Measurements from ENCODE around the gene PLCB4.
A peak's percentile ranks its signal among the peaks of the same experiment; 100 is the strongest.

The PLCB4 gene

GRCh38 chr20:9331707-9332435 is 263.0 kb downstream of the PLCB4 start:
- DNase-seq, result no peak

- peak; percentile 15 for DNase-seq
Measured at GRCh38 chr20:9332791-9333479, 264.0 kb downstream of the PLCB4 start.

DNA sequence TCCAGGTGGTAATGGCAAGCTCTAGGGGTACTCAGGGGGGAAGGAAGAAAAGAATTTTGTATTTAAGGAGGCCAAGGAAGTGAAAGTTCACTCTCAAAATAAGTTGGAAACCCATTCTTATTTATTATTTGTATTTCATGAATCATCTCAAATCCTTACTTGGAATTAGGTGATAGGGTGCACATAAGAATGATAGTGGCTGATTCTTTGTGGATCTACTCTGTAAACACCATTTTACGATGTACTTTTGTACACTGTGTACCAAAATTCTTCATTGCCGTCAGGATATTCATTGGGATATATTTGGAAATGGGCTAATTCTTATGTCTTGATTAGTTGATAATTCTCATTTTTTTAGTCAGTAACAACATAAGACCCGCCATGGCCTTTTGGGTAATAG is 266.0 kb downstream of the PLCB4 start:
- no peak for DNase-seq

DNA sequence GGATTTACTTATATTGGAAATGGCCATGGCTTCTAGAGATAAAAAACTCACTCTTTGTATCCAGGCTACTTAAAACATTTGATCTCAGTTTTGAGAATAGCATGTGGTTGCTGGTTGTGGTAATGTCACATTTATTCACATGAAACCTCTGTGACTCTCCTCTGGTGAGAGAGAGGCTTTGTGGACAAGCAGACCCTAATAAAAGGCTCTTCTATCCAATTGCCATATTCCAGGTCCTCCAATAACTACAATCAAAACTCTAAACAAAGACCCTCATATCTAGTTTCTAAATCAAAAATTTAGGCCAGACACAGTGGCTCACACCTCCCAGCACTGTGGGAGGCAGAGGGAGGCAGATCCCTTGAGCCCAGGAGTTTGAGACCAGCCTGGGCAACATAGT is 269.2 kb downstream of the PLCB4 start:
- DNase-seq, result no peak

- no peak for DNase-seq
Measured at GRCh38 chr20:9339708-9340107, 270.8 kb downstream of the PLCB4 start.

DNA sequence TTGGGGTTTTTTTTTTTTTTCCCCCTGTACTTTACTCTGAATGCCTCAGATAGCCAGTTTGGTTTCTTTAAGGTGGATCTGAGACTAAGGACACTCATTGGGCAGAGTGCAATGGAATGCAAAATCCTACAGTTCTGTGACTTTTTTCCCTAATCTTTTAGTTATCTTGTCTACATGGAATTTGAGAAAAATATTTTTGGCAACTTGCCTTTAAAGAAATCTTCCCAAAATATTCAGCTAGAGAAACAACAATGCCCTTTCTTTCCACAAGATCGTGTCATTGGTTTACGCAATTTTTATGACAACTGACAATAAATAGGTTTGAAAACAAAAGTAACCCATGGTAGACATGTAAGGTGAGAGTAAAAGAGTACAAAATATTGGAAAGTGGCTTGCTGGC is 273.8 kb downstream of the PLCB4 start:
- no peak for DNase-seq

GRCh38 chr20:9344083-9344920 is 275.4 kb downstream of the PLCB4 start:
- no peak for DNase-seq

- DNase-seq, result no peak
Measured at GRCh38 chr20:9348316-9348715, 279.4 kb downstream of the PLCB4 start.

GRCh38 chr20:9348747-9349146 is 279.9 kb downstream of the PLCB4 start:
- DNase-seq, result no peak

- peak; percentile 15 for DNase-seq
Measured at GRCh38 chr20:9349249-9349648, 280.4 kb downstream of the PLCB4 start.

DNA sequence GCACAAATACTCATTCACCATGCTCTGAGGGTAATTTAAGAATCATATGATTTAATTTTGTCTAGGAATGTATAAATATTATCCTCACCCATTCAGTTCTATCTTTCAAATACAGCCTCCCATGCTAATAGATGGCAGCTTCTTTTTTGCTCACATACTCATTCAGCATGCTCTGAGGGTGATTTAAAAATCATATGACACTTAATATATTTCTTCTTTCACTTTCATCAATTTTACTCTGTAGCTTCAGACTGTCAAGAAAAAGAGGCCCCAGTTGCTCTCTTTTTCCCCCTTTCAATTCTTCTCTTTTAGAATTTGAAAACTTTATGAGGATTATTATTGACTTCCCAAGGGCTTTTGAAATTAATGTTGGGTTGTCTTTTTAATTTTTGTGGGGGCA is 283.9 kb downstream of the PLCB4 start:
- DNase-seq, result no peak

GRCh38 chr20:9353180-9353915 is 284.5 kb downstream of the PLCB4 start:
- no peak for DNase-seq

DNA sequence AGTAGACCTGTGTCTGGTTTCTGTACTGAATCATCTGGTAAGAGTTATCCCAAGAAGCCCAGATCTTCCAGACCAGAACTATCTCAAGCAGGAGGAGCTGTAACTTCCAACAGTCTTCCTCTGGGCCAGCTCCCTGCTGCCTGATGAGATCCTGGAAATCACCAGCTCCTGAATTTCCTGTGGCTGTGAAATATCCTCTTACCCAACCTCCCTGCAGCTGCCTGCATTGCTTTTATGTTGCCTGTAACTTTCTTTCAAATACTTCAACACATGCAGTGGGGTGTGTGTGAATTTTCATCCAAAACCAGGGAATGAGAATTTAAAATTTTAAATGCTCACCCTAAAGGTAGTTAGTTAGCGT is 285.0 kb downstream of the PLCB4 start:
- DNase-seq, result no peak

DNA sequence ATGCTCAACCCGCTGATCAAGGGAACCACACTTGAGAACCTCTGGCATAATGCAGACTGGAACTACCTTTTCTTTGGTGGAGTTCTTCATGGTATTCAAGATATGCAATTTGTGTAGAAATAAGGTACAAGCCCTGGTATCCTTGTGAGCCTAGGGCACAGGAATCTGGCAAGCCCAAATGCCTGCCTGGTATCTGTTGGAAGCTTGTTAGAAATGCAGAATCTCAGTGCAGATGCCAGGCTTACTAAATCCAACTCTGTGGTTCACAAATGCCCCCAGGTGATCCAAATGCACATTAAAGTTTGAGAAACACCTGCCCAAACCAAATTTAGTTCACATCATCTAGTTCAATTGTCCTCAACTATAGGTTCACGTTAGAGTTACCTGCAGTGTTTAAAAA is 285.7 kb downstream of the PLCB4 start:
- DNase-seq, result no peak

GRCh38 chr20:9358001-9358400 is 289.1 kb downstream of the PLCB4 start:
- DNase-seq, result no peak

- DNase-seq, result peak; percentile 77
Measured at GRCh38 chr20:9359561-9360308, 290.8 kb downstream of the PLCB4 start.

GRCh38 chr20:9360431-9360830 is 291.5 kb downstream of the PLCB4 start:
- DNase-seq, result no peak

DNA sequence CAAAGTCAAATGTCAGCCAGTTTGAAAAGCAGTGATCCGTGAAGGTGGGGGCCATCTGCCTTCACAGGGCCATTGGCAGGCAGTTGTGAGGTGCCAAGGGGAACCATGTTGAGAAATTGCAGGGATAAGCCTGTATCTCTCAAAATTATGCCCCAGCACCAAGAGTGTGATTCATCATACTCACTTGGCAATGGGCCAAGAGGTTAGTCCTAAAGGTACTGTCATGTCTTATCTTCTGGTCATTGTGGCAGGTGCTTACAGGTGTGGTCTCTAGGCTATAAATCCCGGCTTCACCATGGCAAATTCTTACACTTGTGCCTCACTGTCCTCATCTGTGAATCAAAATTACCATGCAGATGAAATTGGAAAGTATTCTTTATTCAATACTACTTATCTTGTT is 294.8 kb downstream of the PLCB4 start:
- DNase-seq, result peak; percentile 9

DNA sequence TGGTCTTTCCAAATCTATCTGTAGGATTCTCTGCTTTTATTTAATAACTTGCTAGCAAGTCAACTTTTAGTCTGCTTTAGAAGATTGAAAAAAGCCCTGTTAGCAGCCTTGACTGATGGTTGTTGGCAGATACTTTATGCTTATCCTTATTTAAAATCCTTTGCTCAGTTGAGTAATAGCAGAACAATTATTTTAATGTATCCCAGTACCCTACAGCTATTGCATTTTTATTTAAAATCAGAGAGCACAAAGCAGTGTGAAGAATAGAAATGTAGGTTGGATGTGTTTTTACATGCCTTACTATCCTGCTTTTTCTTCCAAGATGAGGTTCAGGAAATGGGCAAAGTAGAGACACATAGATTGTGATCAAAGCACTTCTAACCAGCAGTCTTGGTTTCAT is 298.4 kb downstream of the PLCB4 start:
- DNase-seq, result no peak

DNA sequence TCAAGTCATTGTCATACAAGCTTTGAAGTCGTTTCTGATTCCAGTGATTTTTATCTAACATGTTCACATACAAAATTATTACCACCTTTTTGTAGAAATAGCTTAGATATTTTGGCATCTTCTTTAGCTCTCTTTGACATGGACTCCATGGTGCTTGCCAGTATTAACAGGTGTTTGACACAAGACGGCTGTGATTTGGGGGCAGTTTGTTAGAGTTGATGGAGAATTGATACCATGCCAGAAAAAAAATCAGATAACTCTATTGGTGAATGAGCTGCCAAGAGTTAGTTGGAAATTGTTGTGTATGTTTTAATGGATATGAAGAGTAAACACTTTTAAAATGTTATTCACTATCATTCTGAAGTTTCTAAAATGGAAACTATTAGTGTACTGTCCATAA is 298.9 kb downstream of the PLCB4 start:
- no peak for DNase-seq

DNA sequence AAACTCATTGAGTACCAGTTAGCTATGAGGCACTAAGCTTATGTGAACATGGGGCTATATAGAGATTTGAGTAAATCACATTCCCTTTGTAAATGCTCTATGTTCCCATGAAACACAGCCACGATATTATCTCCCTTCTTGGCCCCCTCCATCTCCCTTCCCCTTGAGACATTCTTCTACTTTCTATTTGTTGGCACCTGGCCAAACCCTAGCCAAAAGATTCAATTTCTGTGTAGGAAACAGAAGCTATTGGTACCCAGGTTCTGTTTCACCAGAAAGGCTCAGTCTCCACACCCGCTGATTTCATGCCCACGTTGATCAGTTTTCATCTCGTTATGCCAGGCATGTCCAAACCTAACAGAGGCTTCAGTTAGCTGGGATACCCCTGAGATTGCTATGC is 300.0 kb downstream of the PLCB4 start:
- DNase-seq, result no peak

GRCh38 chr20:9369557-9369956 is 300.7 kb downstream of the PLCB4 start:
- no peak for DNase-seq

Measured in hematopoietic multipotent progenitor cell treated with erythropoietin and hydrocortisone succinate and interleukin-3 and kit ligand, for 4 days (in vitro differentiated cells).